DMS79 (cell line): ENCODE data around the gene DDAH1.

Experiments used
- DNase-seq: peaks from one replicate; lab custom pipeline; 2025; lab: John Stamatoyannopoulos, UW

The DDAH1 gene

GRCh38 chr1:85440612-85441011 lies 24.3 kb downstream of the DDAH1 start:
- DNase-seq = no peak

- no peak for DNase-seq
Measured at GRCh38 chr1:85438353-85438752, 26.6 kb downstream of the DDAH1 start.

DNA sequence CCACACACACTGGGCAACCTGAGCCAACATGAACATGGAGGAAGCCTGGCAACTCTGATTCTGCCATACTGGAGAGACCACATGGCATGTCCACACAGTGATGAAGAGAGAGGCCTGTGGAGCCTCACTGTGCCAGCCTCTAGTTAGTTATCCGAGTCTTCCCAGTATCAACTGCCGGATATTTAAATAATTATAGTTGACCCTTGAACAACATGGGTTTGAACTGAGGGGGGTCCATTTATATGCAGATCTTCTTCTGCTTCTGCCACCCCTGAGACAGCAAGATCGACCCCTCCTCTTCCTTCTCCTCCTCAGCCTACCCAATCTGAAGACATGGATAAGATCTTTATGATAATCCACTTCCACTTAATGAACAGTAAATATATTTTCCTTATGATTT lies 27.8 kb downstream of the DDAH1 start:
- DNase-seq = no peak

DNA sequence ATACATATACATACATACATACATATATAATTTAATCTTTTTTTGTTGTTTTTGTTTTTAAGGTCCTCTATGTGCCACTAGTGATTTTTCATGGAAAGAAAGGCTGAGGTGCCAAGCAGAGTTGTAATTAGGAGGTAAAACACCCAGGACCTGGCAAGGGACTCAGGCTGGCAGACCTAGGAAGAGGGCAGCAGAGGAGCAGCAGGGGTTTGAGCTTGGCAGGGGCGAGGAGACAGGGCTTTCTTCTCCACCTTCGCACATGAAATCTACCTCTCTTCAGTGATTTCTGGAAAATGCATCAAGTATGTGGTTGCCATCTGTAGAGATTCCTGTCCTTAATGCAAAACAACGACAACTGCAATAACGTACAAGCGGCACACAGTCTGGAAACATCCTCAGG lies 31.9 kb downstream of the DDAH1 start:
- no peak for DNase-seq

DNA sequence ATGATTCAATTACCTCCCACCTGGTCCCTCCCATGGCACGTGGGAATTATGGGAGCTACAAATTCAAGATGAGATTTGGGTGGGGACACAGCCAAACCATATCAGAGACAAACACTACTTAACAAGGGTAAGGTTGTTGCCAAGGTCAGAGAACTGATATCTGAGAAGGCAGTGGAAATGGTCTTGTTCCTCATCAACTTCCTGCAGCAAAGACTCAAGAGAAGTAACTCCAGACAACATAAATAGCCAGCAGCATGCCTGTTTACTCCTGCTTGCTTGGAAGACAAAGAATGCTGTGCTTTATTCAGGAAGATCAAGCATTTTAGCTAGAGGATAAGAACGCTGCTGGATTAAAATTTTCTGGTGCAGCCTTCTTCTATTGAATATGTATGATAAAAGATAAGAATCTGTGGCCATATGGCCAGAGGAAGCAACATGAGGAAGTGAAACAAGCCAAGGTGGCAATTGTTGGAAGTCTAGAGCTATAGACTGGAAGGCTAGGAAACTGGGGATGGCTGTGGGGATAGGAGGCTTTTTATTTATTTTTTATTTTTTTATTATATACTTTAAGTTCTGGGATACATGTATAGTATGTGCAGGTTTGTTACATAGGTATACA lies 36.4 kb downstream of the DDAH1 start:
- DNase-seq = no peak

GRCh38 chr1:85427849-85428248 lies 37.1 kb downstream of the DDAH1 start:
- DNase-seq = no peak

DNA sequence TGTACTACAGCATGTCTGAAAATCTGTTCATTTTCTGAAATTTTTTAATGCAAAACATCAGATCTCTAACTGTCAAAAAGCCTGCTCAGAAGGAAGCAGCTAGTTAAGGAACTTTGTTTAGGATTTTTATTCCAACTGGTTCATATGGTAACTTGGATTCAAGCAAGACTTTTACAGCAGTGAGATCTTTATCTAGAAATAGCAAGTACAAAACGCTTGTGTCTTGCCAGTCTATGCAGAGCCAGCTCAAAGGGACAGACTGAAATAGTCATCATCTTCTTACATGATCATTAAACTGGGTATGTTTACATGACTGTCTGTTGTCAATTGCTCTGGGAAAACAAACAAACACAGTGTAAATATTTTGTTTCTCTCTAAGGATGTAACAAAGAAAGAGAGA lies 37.6 kb downstream of the DDAH1 start:
- DNase-seq = no peak

DNA sequence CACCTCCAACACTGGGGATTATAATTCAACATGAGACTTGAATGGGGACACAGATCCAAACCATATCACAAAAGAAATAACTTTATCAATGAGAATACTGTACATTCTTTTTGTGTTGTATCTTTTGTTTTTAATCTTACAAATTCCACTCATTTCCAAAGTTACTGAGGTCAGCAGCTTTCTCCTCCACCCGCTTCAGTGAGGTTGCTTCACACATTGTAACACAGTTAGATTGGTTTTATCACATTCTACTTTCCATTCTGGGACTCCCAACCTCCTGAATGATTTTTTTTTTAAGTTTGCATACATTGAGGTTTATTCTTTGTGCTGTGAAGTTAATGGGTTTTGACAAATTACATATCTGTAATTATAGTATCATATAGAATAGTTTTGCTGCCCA lies 43.8 kb downstream of the DDAH1 start:
- no peak for DNase-seq

- no peak for DNase-seq
Measured at GRCh38 chr1:85420199-85420598, 44.8 kb downstream of the DDAH1 start.

DNA sequence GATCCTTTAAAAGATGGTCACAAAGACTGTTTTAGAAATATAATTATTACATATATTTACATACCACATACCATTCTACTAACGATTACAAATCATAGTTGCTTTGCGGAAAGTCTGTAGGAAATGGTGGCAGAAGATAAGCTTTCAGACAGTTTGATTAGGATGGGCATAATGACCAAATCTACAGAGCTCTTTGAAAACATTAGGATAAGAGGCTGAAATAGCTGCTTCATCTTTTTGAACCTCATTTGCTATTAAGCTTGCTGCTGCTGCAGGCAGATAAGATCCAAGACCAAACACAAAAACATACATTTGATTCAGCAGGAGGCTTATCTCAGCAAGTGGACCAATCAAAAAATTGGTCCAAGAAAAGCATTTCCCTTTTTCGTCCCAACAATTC lies 47.1 kb downstream of the DDAH1 start:
- no peak for DNase-seq

- DNase-seq = no peak
Measured at GRCh38 chr1:85417017-85417416, 47.9 kb downstream of the DDAH1 start.

- DNase-seq = no peak
Measured at GRCh38 chr1:85413169-85413568, 51.8 kb downstream of the DDAH1 start.

- DNase-seq = no peak
Measured at GRCh38 chr1:85411567-85412305, 53.2 kb downstream of the DDAH1 start.

- DNase-seq = no peak
Measured at GRCh38 chr1:85409516-85409915, 55.4 kb downstream of the DDAH1 start.

GRCh38 chr1:85407746-85408377 lies 57.1 kb downstream of the DDAH1 start:
- DNase-seq = no peak

- no peak for DNase-seq
Measured at GRCh38 chr1:85406887-85407533, 57.9 kb downstream of the DDAH1 start.

DNA sequence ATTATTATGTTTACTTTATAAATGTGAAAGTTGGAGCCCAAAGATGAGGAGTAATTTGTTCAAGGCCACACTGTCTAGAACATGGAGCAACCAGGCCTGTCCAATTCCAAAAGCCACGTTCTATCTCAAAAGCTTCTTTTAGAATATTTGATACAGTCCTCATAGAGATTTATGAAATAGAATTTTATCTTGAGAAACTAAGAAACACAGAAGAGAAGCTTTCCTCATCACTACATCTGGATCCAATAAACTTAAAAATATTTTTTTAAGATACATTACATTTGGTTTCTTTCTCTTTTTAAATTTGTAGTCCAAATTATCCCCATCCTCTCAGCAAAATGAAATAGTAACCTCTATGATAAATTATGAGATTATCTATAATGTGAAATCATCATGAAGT lies 58.9 kb downstream of the DDAH1 start:
- no peak for DNase-seq

DNA sequence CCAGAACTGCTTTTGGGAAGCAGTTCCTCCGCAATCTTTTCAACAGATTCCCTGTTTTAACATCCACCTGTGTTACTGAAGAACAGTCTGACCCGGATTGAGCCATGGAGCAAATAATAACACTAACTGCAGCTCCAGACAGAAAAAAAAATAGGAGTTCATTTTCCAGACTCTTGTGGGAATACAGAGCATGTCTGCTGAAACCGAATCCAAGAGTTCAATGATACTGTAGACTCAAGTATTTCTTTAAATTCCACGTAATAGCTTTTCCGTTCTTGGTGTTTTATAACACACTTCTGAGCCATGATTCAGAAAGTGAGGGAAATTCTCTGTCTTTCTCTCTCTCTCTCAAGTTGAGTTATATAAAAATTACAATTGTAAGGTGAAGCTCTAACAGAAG lies 60.6 kb downstream of the DDAH1 start:
- DNase-seq = no peak

GRCh38 chr1:85398391-85399064 lies 66.4 kb downstream of the DDAH1 start:
- DNase-seq = no peak

DNA sequence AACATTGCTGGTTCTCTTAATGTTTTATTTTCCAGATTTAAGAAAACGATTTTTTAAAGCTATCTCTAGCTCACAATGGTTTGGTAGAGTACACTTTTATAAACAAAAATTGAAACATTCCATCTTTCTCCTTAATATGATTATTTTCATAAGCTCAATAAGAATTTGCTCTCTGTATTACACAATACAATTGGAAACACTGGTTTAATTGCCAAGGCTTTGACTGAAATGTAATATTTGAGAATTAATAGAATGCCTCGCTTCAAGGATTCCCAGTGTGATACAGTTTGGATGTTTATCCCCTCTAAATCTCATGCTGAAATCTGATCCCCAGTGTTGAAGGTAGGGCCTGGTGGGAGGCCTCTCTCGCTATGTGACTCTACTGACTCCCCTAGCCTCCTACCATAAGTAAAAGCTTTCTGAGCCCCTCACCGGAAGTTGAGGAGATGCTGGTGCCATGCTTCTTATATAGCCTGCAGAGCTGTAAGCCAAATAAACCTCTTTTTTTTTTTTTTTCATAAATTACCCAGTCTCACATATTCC lies 67.4 kb downstream of the DDAH1 start:
- DNase-seq = no peak

DNA sequence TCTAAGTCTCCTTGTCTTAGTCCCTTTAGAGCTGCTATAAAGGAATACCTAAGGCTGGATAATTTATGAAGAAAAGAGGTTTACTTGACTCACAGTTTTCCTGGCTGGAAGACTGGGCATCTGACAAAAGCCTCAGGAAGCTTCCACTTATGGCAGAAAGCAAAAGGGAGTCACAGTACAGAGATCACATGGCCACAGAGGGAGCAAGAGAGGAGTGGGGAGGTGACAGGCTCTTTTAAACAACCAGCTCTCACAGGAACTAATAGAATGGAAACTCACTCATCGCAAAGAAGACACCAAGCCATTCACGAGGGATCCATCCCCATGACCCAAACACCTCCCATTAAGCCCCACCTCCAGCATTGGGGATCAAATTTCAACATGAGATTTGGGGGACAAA lies 68.8 kb downstream of the DDAH1 start:
- DNase-seq = no peak

DNA sequence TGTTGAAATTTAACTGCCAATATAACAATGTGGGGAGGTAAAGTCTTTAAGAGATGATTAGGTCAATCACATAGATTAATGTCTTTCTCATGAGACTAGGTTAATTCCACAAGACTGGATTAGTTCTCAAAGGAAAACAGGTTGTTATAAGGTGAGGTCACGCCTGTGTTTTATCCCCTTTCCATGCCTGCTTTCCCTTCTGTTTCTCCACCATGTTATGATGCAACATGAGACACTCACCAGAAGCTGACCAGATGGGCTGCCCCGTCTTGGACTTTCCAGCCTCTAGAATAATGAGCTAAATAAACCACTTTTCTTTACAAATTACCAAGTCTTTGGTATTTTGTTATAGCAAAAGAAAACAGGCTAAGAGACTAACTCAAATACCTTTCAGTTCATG lies 70.8 kb downstream of the DDAH1 start:
- DNase-seq = no peak
